ENCODE results near the gene MBNL1. TPM values are rescaled to one million over a fixed set of nuclear protein-coding genes. Genes with fewer than 3 reads are reported as not detected.

The MBNL1 gene
- total RNA-seq, 6 donors from 2014 or later: 231 to 506 (median 357) TPM

DNA sequence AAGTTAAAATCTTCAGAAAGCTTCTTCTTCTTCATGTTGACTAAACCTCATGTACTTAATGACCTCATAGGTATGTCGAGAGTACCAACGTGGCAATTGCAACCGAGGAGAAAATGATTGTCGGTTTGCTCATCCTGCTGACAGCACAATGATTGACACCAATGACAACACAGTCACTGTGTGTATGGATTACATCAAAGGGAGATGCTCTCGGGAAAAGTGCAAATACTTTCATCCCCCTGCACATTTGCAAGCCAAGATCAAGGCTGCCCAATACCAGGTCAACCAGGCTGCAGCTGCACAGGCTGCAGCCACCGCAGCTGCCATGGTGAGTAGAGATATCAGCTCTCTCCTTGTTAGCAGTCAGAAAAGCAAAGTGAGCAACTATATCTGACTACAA lies 176.5 kb downstream of the MBNL1 start:
- DNase-seq: peak in 1 of 2 donors; percentile 18
- ATAC-seq (ENCODE audit: low FRiP score in 2 of 2): no peak
- no peaks in the 10 kb centered on the region for H3K27me3 ChIP-seq
- no peak overlapping the region for H3K27ac ChIP-seq
- 68 to 72% methylated on average over 6 of the region's 6 CpGs for WGBS, 2 donors
- peaks cover 27 to 59% (median 40%) of the 10 kb centered on the region in 4 donors for H3K4me1 ChIP-seq
- no peak overlapping the region for H3K4me3 ChIP-seq
- H3K36me3 ChIP-seq: peaks cover 0 to 38% (median 4%) of the 10 kb centered on the region in 4 donors
- no peak for TF ChIP-seq POLR2AphosphoS5 (IDR thresholded peaks at IDR 0.05)
- TF ChIP-seq, protein P1, sequence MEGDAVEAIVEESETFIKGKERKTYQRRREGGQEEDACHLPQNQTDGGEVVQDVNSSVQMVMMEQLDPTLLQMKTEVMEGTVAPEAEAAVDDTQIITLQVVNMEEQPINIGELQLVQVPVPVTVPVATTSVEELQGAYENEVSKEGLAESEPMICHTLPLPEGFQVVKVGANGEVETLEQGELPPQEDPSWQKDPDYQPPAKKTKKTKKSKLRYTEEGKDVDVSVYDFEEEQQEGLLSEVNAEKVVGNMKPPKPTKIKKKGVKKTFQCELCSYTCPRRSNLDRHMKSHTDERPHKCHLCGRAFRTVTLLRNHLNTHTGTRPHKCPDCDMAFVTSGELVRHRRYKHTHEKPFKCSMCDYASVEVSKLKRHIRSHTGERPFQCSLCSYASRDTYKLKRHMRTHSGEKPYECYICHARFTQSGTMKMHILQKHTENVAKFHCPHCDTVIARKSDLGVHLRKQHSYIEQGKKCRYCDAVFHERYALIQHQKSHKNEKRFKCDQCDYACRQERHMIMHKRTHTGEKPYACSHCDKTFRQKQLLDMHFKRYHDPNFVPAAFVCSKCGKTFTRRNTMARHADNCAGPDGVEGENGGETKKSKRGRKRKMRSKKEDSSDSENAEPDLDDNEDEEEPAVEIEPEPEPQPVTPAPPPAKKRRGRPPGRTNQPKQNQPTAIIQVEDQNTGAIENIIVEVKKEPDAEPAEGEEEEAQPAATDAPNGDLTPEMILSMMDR (IDR thresholded peaks at IDR 0.05): no peak
- no peak for TF ChIP-seq EP300 (IDR thresholded peaks at IDR 0.05)
- no peak for TF ChIP-seq POLR2A (IDR thresholded peaks at IDR 0.05)
- no peaks in the 10 kb centered on the region for H3K9me3 ChIP-seq

DNA sequence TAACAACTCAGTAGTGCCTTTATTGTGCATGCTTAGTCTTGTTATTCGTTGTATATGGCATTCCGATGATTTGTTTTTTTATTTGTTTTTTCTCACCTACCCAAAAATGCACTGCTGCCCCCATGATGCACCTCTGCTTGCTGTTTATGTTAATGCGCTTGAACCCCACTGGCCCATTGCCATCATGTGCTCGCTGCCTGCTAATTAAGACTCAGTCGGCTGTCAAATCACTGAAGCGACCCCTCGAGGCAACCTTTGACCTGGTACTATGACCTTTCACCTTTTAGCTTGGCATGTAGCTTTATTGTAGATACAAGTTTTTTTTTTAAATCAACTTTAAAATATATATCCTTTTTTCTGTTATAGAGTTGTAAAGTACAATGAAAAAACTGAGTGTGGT lies 177.8 kb downstream of the MBNL1 start:
- peaks cover 0 to 50% (median 5%) of the 10 kb centered on the region in 4 donors for H3K36me3 ChIP-seq
- peaks cover 28 to 59% (median 40%) of the 10 kb centered on the region in 4 donors for H3K4me1 ChIP-seq
- WGBS, 2 donors: 77 to 78% methylated on average over 7 of the region's 7 CpGs

DNA sequence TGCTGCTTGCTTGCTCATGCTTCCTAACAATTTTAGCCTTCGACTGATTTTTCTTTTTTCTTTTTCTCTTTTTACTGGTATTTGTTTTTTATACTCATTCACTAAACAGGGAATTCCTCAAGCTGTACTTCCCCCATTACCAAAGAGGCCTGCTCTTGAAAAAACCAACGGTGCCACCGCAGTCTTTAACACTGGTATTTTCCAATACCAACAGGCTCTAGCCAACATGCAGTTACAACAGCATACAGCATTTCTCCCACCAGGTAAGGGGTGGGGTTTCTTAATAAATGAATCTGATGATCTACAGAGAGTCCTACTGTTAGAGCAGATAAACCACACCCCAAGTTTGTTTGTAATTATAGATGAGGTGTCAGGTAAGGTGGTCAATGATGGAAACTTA lies 178.8 kb downstream of the MBNL1 start:
- H3K27ac ChIP-seq: peak overlapping the region in 1 of 4 donors; percentile 27
- TF ChIP-seq EP300 (IDR thresholded peaks at IDR 0.05) (no peak), POLR2A (IDR thresholded peaks at IDR 0.05) (no peak), POLR2AphosphoS5 (IDR thresholded peaks at IDR 0.05) (no peak)
- TF ChIP-seq, protein P1 (IDR thresholded peaks at IDR 0.05): no peak
- peaks cover 0 to 57% (median 5%) of the 10 kb centered on the region in 4 donors for H3K36me3 ChIP-seq
- no peaks in the 10 kb centered on the region for H3K9me3 ChIP-seq
- no peaks in the 10 kb centered on the region for H3K27me3 ChIP-seq
- H3K4me3 ChIP-seq: no peak overlapping the region
- no peak for ATAC-seq (ENCODE audit: low FRiP score in 2 of 2)
- DNase-seq: no peak
- 53 to 67% methylated on average over 3 of the region's 3 CpGs for WGBS, 2 donors
- peaks cover 23 to 58% (median 38%) of the 10 kb centered on the region in 4 donors for H3K4me1 ChIP-seq

More for the DNA sequence above, 177.8 kb downstream of the MBNL1 start:
- H3K9me3 ChIP-seq: no peaks in the 10 kb centered on the region
- H3K27ac ChIP-seq: peak overlapping the region in 1 of 4 donors; percentile 5
- H3K4me3 ChIP-seq: no peak overlapping the region
- no peak for TF ChIP-seq EP300 (IDR thresholded peaks at IDR 0.05)
- TF ChIP-seq POLR2AphosphoS5 (IDR thresholded peaks at IDR 0.05): no peak
- TF ChIP-seq, protein P1 (IDR thresholded peaks at IDR 0.05): no peak
- TF ChIP-seq POLR2A (IDR thresholded peaks at IDR 0.05): no peak
- DNase-seq (no peak), ATAC-seq (ENCODE audit: low FRiP score in 2 of 2) (no peak)
- H3K27me3 ChIP-seq: no peaks in the 10 kb centered on the region

DNA sequence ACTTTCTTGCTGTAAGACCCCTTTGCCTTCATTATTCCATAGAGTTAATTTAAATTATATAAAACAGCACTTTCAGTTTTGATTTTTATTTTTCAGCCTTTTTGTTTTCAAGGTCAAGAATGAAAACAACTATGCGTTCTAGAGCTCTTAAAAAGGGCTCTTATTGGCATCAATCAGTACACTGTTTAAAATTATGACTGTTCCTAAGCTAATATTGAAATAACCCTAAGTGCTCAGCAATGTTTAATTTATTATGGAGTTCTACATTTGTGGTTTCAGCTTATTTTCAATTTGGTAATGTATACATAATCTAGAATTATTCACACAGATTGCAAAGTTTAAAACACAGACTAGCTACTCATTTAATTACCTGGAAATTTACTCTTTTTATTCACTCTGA lies 179.4 kb downstream of the MBNL1 start:
- Histone ChIP-seq H3K27ac (peak overlapping the region in 2 of 4 donors; percentile 9 to 27), H3K36me3 (peaks cover 0 to 61% (median 5%) of the 10 kb centered on the region in 4 donors), H3K27me3 (no peaks in the 10 kb centered on the region), H3K4me3 (no peak overlapping the region), H3K9me3 (no peaks in the 10 kb centered on the region), H3K4me1 (peaks cover 23 to 52% (median 34%) of the 10 kb centered on the region in 4 donors)
- ATAC-seq (ENCODE audit: low FRiP score in 2 of 2) (no peak), DNase-seq (no peak)
- TF ChIP-seq POLR2A (IDR thresholded peaks at IDR 0.05): no peak
- TF ChIP-seq, protein P1 (IDR thresholded peaks at IDR 0.05): no peak
- no peak for TF ChIP-seq POLR2AphosphoS5 (IDR thresholded peaks at IDR 0.05)
- no peak for TF ChIP-seq EP300 (IDR thresholded peaks at IDR 0.05)
- 67 to 73% methylated on average over 1 of the region's 1 CpG for WGBS, 2 donors

DNA sequence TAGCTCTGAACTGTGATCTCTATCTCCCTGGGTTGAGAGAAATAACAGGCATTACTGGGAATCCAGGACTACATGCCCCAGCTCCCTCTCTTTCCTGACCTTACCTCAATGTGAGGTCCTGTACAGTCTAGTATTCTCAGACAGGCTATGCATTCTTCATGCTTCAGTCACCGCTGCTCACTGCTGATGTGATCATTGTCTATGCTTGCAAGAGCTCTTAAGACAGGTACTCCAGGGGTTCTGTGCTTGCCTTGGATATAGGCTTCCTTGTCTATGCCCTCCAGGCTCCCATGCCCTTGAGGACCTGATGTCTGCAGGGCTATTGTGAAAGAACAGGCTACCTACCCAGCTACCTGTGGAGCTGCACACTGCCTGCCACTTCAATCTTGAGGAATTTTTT lies 183.6 kb downstream of the MBNL1 start:
- Histone ChIP-seq H3K4me3 (no peak overlapping the region), H3K4me1 (peaks cover 7 to 22% (median 11%) of the 10 kb centered on the region in 4 donors), H3K36me3 (peaks cover 0 to 78% (median 9%) of the 10 kb centered on the region in 4 donors), H3K9me3 (no peaks in the 10 kb centered on the region), H3K27ac (no peak overlapping the region), H3K27me3 (no peaks in the 10 kb centered on the region)
- DNase-seq: peak in 1 of 2 donors; percentile 61
- WGBS, 2 donors: 60 to 80% methylated on average over 1 of the region's 1 CpG
- TF ChIP-seq POLR2AphosphoS5 (IDR thresholded peaks at IDR 0.05): peak in 1 of 2 donors; percentile 28
- TF ChIP-seq EP300 (IDR thresholded peaks at IDR 0.05): no peak
- peak; percentile 55 to 76 for ATAC-seq (ENCODE audit: low FRiP score in 2 of 2)

Data from upper lobe of left lung (tissue), 6 donors.